GM19463 (cell line): ENCODE measurements around the gene COL1A1.

ENCODE experiments used
- ATAC-seq: cut with Tn5 transposase; IDR thresholded peaks from one replicate; pipeline ENCODE4 v1.9.1; 2021; ENCODE audit warnings: mild to moderate bottlenecking, moderate library complexity; ENCODE audit not compliant: unreplicated experiment

COL1A1 gene

GRCh38 chr17:50201276-50201854, at the start of gene COL1A1:
TSS of gene COL1A1 (minus strand) at chr17:50201631. CDS start at chr17:50201513, 118 bp downstream.
- no peak for ATAC-seq

- no peak for ATAC-seq
Observed at GRCh38 chr17:50248255-50248654, 46.8 kb upstream of the COL1A1 start.

GRCh38 chr17:50244771-50245170, 43.3 kb upstream of the COL1A1 start:
- ATAC-seq = no peak

- ATAC-seq = no peak
Observed at GRCh38 chr17:50241431-50241830, 40.0 kb upstream of the COL1A1 start.

GRCh38 chr17:50240851-50241250, 39.4 kb upstream of the COL1A1 start:
- no peak for ATAC-seq

GRCh38 chr17:50239937-50240336, 38.5 kb upstream of the COL1A1 start:
- no peak for ATAC-seq

- no peak for ATAC-seq
Observed at GRCh38 chr17:50238601-50239280, 37.3 kb upstream of the COL1A1 start.

- no peak for ATAC-seq
Observed at GRCh38 chr17:50237901-50238300, 36.5 kb upstream of the COL1A1 start.

- ATAC-seq = no peak
Observed at GRCh38 chr17:50234581-50234980, 33.1 kb upstream of the COL1A1 start.

GRCh38 chr17:50225701-50226240, 24.3 kb upstream of the COL1A1 start:
- ATAC-seq = no peak

- ATAC-seq = no peak
Observed at GRCh38 chr17:50222922-50223321, 21.5 kb upstream of the COL1A1 start.

GRCh38 chr17:50221864-50222545, 20.6 kb upstream of the COL1A1 start:
- no peak for ATAC-seq

- no peak for ATAC-seq
Observed at GRCh38 chr17:50221266-50221863, 19.9 kb upstream of the COL1A1 start.

GRCh38 chr17:50220811-50221210, 19.4 kb upstream of the COL1A1 start:
- ATAC-seq = no peak

GRCh38 chr17:50219939-50220465, 18.6 kb upstream of the COL1A1 start:
- no peak for ATAC-seq

GRCh38 chr17:50219342-50219741, 17.9 kb upstream of the COL1A1 start:
- ATAC-seq = no peak

GRCh38 chr17:50218771-50219315, 17.4 kb upstream of the COL1A1 start:
- ATAC-seq = no peak

GRCh38 chr17:50218071-50218759, 16.8 kb upstream of the COL1A1 start:
- ATAC-seq = no peak

- ATAC-seq = no peak
Observed at GRCh38 chr17:50217591-50217990, 16.2 kb upstream of the COL1A1 start.

- ATAC-seq = no peak
Observed at GRCh38 chr17:50214976-50215760, 13.7 kb upstream of the COL1A1 start.
